Measurements from ENCODE around the gene HSD11B1. TPM values are rescaled to one million over a fixed set of nuclear protein-coding genes. Genes with fewer than 3 reads are reported as not detected.

HSD11B1 gene
- polyA plus RNA-seq, 1 donor from 2014 or later = not detected

- no peaks in the 10 kb centered on the region for H3K27me3 ChIP-seq (ENCODE audit: insufficient read depth, low read depth, low read length)
- H3K79me2 ChIP-seq (replicated peaks; ENCODE audit: insufficient read depth, low read length) = no peaks in the 10 kb centered on the region
- H3K36me3 ChIP-seq (ENCODE audit: insufficient read depth, low read length) = no peaks in the 10 kb centered on the region
- H3F3A ChIP-seq (ENCODE audit: insufficient read depth, low read length, poor library complexity, severe bottlenecking) = no peaks in the 10 kb centered on the region
- no peak overlapping the region for H2AFZ ChIP-seq (ENCODE audit: low read depth, low read length)
- H3K4me2 ChIP-seq (ENCODE audit: low read length) = no peak overlapping the region
- no peak overlapping the region for H3K9ac ChIP-seq (ENCODE audit: low read length)
- H3K9me3 ChIP-seq (ENCODE audit: low read length) = no peaks in the 10 kb centered on the region
- no peaks in the 10 kb centered on the region for H3K9me2 ChIP-seq (ENCODE audit: insufficient read depth, low read length)
- no peak overlapping the region for H3K27ac ChIP-seq (ENCODE audit: low read length)
- H3K4me3 ChIP-seq (ENCODE audit: low read length) = no peak overlapping the region
- no peaks in the 10 kb centered on the region for H4K20me1 ChIP-seq (ENCODE audit: insufficient read depth)
- TF ChIP-seq TAF1 (IDR thresholded peaks at IDR 0.05; ENCODE audit: low read depth) (no peak), RAD21 (conservative IDR thresholded peaks at IDR 0.05) (no peak), EZH2 (IDR thresholded peaks at IDR 0.05; ENCODE audit: borderline replicate concordance, insufficient read depth, low read length, poor library complexity, severe bottlenecking) (no peak), MXI1 (conservative IDR thresholded peaks at IDR 0.05; ENCODE audit: poor library complexity, severe bottlenecking) (no peak), EP300 (conservative IDR thresholded peaks at IDR 0.05; ENCODE audit: poor library complexity, severe bottlenecking) (no peak), SMC3 (conservative IDR thresholded peaks at IDR 0.05; ENCODE audit: poor library complexity) (no peak), POLR2AphosphoS5 (IDR thresholded peaks at IDR 0.05) (no peak)
- TF ChIP-seq, protein P1, sequence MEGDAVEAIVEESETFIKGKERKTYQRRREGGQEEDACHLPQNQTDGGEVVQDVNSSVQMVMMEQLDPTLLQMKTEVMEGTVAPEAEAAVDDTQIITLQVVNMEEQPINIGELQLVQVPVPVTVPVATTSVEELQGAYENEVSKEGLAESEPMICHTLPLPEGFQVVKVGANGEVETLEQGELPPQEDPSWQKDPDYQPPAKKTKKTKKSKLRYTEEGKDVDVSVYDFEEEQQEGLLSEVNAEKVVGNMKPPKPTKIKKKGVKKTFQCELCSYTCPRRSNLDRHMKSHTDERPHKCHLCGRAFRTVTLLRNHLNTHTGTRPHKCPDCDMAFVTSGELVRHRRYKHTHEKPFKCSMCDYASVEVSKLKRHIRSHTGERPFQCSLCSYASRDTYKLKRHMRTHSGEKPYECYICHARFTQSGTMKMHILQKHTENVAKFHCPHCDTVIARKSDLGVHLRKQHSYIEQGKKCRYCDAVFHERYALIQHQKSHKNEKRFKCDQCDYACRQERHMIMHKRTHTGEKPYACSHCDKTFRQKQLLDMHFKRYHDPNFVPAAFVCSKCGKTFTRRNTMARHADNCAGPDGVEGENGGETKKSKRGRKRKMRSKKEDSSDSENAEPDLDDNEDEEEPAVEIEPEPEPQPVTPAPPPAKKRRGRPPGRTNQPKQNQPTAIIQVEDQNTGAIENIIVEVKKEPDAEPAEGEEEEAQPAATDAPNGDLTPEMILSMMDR (IDR thresholded peaks at IDR 0.05; ENCODE audit: poor library complexity, severe bottlenecking) = no peak
- TF ChIP-seq, protein P2, sequence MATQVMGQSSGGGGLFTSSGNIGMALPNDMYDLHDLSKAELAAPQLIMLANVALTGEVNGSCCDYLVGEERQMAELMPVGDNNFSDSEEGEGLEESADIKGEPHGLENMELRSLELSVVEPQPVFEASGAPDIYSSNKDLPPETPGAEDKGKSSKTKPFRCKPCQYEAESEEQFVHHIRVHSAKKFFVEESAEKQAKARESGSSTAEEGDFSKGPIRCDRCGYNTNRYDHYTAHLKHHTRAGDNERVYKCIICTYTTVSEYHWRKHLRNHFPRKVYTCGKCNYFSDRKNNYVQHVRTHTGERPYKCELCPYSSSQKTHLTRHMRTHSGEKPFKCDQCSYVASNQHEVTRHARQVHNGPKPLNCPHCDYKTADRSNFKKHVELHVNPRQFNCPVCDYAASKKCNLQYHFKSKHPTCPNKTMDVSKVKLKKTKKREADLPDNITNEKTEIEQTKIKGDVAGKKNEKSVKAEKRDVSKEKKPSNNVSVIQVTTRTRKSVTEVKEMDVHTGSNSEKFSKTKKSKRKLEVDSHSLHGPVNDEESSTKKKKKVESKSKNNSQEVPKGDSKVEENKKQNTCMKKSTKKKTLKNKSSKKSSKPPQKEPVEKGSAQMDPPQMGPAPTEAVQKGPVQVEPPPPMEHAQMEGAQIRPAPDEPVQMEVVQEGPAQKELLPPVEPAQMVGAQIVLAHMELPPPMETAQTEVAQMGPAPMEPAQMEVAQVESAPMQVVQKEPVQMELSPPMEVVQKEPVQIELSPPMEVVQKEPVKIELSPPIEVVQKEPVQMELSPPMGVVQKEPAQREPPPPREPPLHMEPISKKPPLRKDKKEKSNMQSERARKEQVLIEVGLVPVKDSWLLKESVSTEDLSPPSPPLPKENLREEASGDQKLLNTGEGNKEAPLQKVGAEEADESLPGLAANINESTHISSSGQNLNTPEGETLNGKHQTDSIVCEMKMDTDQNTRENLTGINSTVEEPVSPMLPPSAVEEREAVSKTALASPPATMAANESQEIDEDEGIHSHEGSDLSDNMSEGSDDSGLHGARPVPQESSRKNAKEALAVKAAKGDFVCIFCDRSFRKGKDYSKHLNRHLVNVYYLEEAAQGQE (IDR thresholded peaks at IDR 0.05; ENCODE audit: borderline replicate concordance) = no peak
These were observed 18.6 kb downstream of the HSD11B1 start for GRCh38 chr1:209723265-209723664.

DNA sequence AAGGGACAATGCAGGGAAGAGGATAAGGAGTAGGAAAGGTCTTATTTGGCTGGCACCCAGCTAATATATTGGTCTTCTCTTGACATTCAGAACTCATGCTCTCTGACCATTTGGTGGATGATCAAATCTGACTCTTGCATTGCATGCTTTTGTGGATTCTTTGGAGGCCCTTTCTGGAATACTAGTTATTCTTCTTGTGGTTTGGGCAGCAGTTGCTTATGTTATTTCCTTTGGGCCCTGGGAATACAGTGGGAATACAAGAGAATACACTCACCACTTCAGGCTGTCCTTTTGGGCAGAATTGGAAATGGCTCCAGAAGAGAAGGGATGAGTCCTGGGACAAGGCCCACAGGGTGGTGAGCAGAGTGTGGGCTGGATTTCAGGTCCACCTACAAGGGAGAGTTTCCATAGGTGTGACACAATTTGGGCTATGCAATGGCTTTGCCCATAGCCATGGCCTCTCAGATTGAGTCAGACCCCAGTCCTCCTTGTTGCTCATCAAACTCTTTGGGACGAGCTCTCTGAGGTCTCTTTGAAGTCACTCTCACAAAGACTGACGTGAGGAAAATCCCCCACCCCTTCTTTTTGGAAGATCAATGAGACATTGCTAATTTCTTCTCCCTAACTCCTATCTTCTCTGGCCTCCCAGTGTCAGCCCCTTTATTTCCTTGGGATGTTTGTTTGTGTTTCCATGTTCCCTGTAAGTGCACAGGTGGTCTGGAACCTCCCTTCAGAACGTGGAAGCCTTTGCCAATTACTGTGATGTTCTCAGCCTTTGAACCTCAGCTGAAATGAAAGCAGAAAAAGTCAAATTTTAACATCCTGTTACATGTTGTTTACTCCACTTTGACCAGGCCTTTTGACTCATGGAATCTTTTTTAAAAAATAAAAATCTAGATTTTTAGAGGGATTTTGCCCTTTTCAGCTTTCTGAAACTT is 19.4 kb downstream of the HSD11B1 start:
- Histone ChIP-seq H3K4me3 (ENCODE audit: low read length) (no peak overlapping the region), H3K9me3 (ENCODE audit: low read length) (no peaks in the 10 kb centered on the region), H4K20me1 (ENCODE audit: insufficient read depth) (no peaks in the 10 kb centered on the region), H3K4me2 (ENCODE audit: low read length) (no peak overlapping the region), H3K36me3 (ENCODE audit: insufficient read depth, low read length) (no peaks in the 10 kb centered on the region), H3F3A (ENCODE audit: insufficient read depth, low read length, poor library complexity, severe bottlenecking) (no peaks in the 10 kb centered on the region), H3K9ac (ENCODE audit: low read length) (no peak overlapping the region), H3K9me2 (ENCODE audit: insufficient read depth, low read length) (no peaks in the 10 kb centered on the region), H2AFZ (ENCODE audit: low read depth, low read length) (no peak overlapping the region), H3K27me3 (ENCODE audit: insufficient read depth, low read depth, low read length) (no peaks in the 10 kb centered on the region), H3K79me2 (replicated peaks; ENCODE audit: insufficient read depth, low read length) (no peaks in the 10 kb centered on the region), H3K27ac (ENCODE audit: low read length) (no peak overlapping the region)
- TF ChIP-seq, protein P2 (IDR thresholded peaks at IDR 0.05; ENCODE audit: borderline replicate concordance) = no peak
- TF ChIP-seq MXI1 (conservative IDR thresholded peaks at IDR 0.05; ENCODE audit: poor library complexity, severe bottlenecking) = no peak
- TF ChIP-seq SMC3 (conservative IDR thresholded peaks at IDR 0.05; ENCODE audit: poor library complexity) = no peak
- no peak for TF ChIP-seq POLR2AphosphoS5 (IDR thresholded peaks at IDR 0.05)
- no peak for TF ChIP-seq EZH2 (IDR thresholded peaks at IDR 0.05; ENCODE audit: borderline replicate concordance, insufficient read depth, low read length, poor library complexity, severe bottlenecking)
- TF ChIP-seq TAF1 (IDR thresholded peaks at IDR 0.05; ENCODE audit: low read depth) = no peak
